HL-60/S4 treated with retinoic acid at 250 ng/mL for 4 days and 3 days (cell line): Measurements from ENCODE around the gene LRPPRC.

Experiments used
- in situ Hi-C: fragments of 300-500 bp; cut with MboI; formaldehyde crosslinking; loops from 2 replicates; pipeline ENCODE4 v1.7.0; 2022; ENCODE audit warnings: low sequenced_read_pairs

Gene LRPPRC

GRCh38 chr2:43984533-43984932 lies 11.3 kb downstream of the LRPPRC start:
- in situ Hi-C loops: no loop called here

GRCh38 chr2:43980902-43981301 lies 14.9 kb downstream of the LRPPRC start:
- in situ Hi-C loops: no loop called here

DNA sequence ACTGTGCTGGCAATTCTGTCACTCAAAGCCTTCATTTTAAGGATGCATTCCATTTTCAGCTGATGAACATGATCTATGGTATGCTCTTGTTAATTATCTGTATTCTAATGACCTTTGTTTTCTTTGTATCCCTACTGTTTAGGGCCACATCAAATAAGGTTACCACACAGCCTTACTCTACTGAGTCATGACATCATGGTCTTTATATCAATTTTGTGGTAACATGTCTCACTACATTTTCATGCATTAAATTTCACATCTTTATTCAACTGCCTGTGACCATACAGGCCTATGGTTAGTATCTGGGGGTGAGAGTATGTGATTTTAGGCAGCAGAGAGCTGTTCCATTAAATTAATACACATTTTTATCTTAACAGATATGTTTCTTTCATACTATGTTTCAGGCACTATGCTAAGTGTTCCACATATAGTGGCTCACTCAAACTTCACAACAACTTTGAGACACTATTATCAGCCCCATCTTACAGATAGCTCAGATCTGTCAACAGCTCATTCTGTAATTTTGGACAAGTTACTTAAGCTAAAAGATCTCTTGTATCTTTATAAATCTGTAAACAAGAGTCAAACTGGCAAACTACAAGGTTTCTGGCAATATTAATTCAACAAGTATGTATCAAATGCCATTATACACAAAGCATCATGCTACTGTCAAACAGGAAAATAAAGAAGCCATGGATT lies 18.0 kb downstream of the LRPPRC start:
- in situ Hi-C loops: no loop called here

DNA sequence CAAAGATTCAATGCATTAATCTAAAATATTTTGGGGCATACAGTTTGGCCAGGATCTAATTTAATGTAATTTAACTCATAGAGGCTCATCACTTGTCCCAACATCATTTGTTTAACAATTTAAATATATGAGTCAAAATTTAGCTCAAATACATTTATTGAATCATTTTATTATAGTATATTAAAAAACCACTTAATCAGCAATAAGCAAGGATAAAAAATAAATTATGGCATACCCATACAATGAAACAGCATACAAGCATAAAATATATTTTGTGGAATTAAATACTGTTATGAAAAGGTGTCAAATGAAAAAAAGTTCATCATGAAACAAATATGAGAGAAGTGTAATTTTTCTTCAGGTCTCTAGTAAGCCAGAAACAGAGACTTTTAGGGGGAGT lies 34.9 kb downstream of the LRPPRC start:
- in situ Hi-C loops: no loop called here

- in situ Hi-C loops: no loop called here
Measured at GRCh38 chr2:43958397-43959275, 37.2 kb downstream of the LRPPRC start.

DNA sequence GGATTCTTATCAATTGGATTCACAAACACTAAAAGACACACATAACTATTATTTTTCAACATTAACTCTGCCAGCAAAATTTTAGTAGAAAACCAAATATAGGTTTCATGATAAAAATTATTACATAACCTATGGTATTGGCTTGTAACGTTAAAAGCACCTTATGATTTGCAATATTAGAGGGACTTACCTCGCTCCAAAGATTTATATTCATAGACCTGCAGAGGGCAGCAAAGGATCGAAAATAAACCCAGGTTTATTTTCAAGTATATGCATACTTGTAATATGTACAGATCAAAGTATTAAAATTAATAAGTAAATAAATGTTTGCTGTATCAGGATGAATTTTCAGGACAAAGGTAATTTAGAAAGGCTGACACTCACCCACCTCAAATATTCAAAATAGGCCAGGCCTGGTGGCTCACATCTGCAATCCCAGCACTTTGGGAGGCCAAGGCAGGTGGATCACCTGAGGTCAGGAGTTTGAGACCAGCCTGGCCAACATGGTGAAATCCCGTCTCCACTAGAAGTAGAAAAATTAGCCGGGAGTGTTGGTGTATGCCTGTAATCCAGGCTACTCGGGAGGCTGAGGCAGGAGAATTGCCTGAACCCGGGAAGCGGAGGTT lies 45.3 kb downstream of the LRPPRC start:
- in situ Hi-C loops: no loop called here

DNA sequence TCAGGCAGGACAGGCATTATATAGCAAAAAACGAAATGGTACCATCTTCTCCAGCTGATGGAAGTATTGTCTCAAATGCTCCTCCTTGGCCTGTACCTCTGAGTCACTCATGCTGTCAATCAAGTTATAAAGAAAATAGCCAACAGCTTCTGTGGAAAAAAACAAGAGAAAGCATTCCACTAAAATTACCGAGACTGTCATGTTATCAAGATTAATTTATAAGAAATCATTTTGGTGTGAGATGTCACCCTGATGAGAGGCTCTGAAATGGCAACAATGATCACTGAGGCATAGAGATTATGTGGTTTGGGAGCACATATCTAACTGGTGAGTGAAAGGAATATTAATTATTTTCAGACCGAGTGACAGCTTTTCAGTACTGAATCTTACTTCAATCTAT lies 47.4 kb downstream of the LRPPRC start:
- in situ Hi-C loops: no loop called here

DNA sequence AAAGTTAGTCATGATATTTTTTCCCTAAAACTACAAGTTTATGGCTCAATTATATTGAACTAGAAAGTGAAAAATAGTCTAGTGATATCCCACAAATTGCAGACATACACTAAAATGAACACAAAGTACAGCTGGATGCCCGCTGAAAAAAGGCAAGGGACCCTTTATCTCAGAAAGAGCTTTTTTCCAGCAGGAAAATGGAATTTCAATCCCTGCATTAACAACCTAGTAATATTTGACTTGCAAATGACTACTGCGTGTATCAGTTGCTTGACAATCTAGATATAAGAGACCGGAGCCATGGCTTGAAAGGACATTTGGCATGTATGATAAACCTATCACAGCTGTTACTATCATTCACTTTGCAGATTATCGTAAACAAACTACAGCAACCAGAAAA lies 49.1 kb downstream of the LRPPRC start:
- in situ Hi-C loops: no loop called here

DNA sequence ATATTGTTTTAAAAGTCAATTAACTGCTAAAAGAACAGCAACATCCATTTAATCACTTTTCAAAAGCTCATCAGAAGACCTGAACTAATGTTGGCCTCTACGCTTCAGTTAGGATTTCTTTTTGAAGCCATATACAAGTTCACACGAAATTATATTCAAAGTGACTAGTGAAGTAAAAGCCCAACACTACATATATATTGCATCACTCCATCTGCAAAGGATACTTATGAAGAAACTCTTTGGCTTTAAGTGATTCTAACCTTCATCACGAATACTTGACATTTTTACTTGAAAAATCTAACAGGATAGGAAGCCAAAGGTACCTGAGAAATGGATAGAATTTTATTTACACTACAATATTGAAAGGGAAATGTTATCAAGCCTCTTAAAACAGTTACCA lies 50.4 kb downstream of the LRPPRC start:
- in situ Hi-C loops: no loop called here

- in situ Hi-C loops: no loop called here
Measured at GRCh38 chr2:43944915-43945314, 50.9 kb downstream of the LRPPRC start.

GRCh38 chr2:43943809-43944452 lies 51.9 kb downstream of the LRPPRC start:
- in situ Hi-C loops: no loop called here

- in situ Hi-C loops: no loop called here
Measured at GRCh38 chr2:43943323-43943722, 52.5 kb downstream of the LRPPRC start.

DNA sequence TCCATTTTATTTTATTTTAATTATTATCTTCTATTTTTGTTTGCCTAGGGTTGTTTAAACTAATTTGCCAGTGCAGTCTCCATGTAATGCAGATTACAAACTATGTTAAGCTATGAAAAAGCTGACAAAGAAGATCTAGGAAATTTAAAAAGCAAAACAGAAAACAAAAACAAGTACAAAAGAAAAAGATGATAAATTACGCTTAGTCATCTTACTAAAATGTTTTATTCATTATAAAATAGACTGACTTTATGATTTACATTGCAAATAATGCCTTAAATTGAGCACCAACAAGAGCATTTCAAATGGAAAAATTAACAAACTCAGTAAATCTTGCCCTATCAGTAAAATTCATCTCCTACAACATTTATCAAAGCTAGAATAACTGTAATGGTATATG lies 52.9 kb downstream of the LRPPRC start:
- in situ Hi-C loops: no loop called here

DNA sequence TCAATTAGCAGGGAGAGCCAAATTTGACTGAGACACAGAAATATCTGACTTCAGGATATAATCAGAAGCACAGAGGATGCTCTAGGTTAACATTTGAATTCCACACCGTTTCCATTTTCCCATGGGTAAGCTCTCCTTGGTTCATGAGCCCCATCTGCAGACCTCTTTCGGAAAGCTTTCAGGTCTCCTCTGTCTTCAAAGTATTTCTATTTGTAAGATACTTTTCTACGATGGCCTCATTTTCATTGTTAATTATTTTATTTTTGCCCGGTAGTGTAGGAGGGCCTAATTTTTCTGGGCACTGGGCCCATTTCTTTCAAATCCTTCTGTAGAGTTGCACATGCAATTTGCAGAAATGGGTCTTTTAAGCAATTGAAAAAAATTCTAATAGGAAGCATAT lies 53.8 kb downstream of the LRPPRC start:
- in situ Hi-C loops: no loop called here

DNA sequence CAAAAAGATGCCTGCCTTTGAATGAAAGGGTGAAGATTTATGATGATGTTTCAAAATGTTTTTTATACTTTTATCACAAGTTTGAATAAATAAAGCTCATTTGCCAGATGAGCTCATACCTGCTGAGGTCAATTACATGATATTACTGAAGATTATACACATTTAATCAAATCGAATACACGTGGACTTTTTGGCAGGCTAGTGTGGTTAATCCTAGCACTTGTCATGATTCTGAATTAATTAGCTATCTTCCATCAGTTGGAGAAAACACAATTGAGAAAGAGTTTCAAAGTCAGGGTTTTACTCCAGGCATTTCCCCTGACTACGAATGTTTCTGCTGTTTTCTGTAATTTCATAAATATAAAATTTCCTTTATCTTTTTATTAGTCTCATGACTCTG lies 54.4 kb downstream of the LRPPRC start:
- in situ Hi-C loops: no loop called here

GRCh38 chr2:43939695-43940256 lies 56.0 kb downstream of the LRPPRC start:
- in situ Hi-C loops: no loop called here

- in situ Hi-C loops: no loop called here
Measured at GRCh38 chr2:43937269-43937820, 58.4 kb downstream of the LRPPRC start.

DNA sequence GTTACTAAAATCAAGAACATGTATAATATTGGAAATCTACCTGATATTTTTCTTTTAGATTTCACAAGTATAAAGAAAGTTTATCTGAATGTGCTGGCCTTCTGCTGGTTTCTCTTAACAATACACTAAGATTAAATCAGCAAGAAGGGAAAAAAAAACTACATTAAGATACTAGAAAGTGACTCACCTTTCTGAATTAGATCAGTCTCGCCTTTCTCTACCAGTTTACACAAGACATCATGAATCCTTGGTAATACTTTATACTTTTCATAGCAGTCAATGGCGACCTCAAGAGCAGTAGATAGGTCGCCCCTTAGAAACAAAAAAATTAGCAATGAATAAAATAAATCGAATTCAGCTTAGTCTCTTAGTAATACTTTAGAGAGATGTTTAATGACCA lies 61.2 kb downstream of the LRPPRC start:
- in situ Hi-C loops: no loop called here

DNA sequence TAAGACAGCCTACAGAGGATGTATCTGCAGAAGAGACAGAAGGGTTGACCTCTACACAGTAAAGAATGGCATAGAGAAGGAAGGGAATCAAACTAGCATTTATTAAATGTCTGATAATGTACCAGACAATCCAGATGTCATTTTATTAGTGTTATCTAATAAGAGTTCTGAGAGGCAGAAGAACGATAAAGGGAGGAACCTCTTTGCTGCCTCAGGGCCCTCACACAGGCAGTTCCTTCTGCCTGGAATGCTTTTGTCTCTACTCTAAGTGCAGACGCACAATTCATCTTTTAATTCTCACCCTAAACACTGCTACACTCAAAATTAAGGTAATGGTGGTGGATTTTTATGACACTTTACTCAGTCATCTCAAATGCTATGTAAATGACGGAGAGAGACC lies 64.5 kb downstream of the LRPPRC start:
- in situ Hi-C loops: no loop called here

DNA sequence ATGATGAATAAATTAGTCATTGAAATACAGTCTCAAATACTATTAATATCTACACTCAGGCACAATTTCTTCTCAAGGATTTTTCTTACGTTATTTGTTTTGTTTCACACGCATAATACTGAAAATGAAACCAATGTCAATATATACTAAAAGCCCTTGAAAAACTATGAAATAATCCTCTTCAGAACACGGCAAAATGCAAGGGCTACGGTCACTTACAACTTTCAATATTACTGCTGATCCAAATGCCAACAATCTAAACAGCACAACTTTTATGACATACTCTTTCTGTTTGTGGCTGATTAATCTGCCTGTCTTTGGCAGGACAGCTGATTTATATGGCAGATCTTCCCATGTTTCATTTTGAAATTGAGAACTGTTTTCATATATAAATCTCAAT lies 68.3 kb downstream of the LRPPRC start:
- in situ Hi-C loops: no loop called here

- in situ Hi-C loops: no loop called here
Measured at GRCh38 chr2:43925431-43925830, 70.4 kb downstream of the LRPPRC start.
